Heart left ventricle (tissue), 16 donors: ENCODE data around the gene C2orf80. TPM values are rescaled to one million over a fixed set of nuclear protein-coding genes. Genes with fewer than 3 reads are reported as not detected.
A peak's percentile ranks its signal among the peaks of the same experiment; 100 is the strongest.
"Not testable (repeated sequence)": the region's sequence is repeated elsewhere in the genome, so short reads cannot be mapped to it uniquely, and the experiment has no call there.

Experiments
- ATAC-seq, 4 donors: fragments of 200-7000 bp; cut with Tn5 transposase; one replicate each; pipeline ENCODE4 v1.9.1; 2020 to 2022; ENCODE audit warnings: moderate library complexity in 4 of 4, mild to moderate bottlenecking in 3 of 4, moderate number of reproducible peaks in 1 of 4
- DNase-seq, 5 donors: peaks; one replicate each; pipeline ENCODE4 v3.0.0-alpha.2; 2020
- H3K27ac ChIP-seq, 12 donors: fragments of 200-600 bp; sonication (generic) in 4 of 12; one replicate each; pipeline versions ENCODE4 v1.5.0 to v1.8.0; 2016 to 2022; ENCODE audit warnings: mild to moderate bottlenecking in 2 of 12
- H3K27me3 ChIP-seq, 9 donors: fragments of 200-600 bp; sonication (generic) in 2 of 9; one replicate each; pipeline versions ENCODE4 v1.5.1 to v1.8.0; 2016 to 2022; ENCODE audit warnings: mild to moderate bottlenecking in 3 of 9
- H3K36me3 ChIP-seq, 9 donors: fragments of 200-600 bp; sonication (generic) in 2 of 9; one replicate each; pipeline versions ENCODE4 v1.5.0 to v1.8.0; 2018 to 2022; ENCODE audit warnings: mild to moderate bottlenecking in 2 of 9
- H3K4me1 ChIP-seq, 12 donors: fragments of 200-600 bp; sonication (generic) in 4 of 12; one replicate each; pipeline versions ENCODE4 v1.5.0 to v1.8.0; 2016 to 2022; ENCODE audit warnings: mild to moderate bottlenecking in 3 of 12
- H3K4me3 ChIP-seq, 12 donors: fragments of 200-600 bp; sonication (generic) in 4 of 12; one replicate each; pipeline versions ENCODE4 v1.5.0 to v1.8.0; 2017 to 2022; ENCODE audit warnings: mild to moderate bottlenecking in 9 of 12, moderate library complexity in 4 of 12
- H3K9me3 ChIP-seq, 12 donors: fragments of 200-600 bp; sonication (generic) in 4 of 12; one replicate each; pipeline versions ENCODE4 v1.5.0 to v1.8.0; 2016 to 2022; ENCODE audit warnings: mild to moderate bottlenecking in 1 of 12
- POLR2A ChIP-seq, 2 donors: fragments of 450-650 bp; IDR thresholded peaks; one replicate each; pipeline ENCODE4 v1.6.1; 2017; ENCODE audit warnings: antibody characterized with exemption in 2 of 2, mild to moderate bottlenecking in 2 of 2, moderate library complexity in 2 of 2
- WGBS, 4 donors: extraction: QIAGEN DNeasy Blood & Tissue Kit in 2 of 4; methylation state at CpG; one replicate each; pipeline versions ENCODE4 v1.1.5 to v1.1.7; 2013 to 2018; 5-methylcytosine and 5-hydroxymethylcytosine counted together
- intact Hi-C, 10 donors: fragments of 100-400 bp; cut with DNase I; formaldehyde crosslinking; loops; one replicate each; pipeline versions ENCODE4 v1.11.1 to v1.14.2; 2022
- polyA plus RNA-seq, 2 donors: library from polyadenylated mRNA; stranded (reverse); fragments of 200-250 nt; gene quantifications; one replicate each; pipeline ENCODE4 v1.2.3, GENCODE V29; 2013
- total RNA-seq, 9 donors: library from RNA; depleted of rRNA in 2 of 9; stranded (reverse); fragments of >200 nt in 2 of 9; fragmentation: NEBNext Ultra II Directional in 3 of 9; extraction: Animal tissue kit (Norgen Biotek cat#: 25700) in 3 of 9; gene quantifications; one replicate each; pipeline versions ENCODE4 v1.1.0 to v1.2.4, GENCODE V29; 2016 to 2023
- TF ChIP-seq, protein P1 (sequence below), 12 donors: fragments of 200-600 bp; sonication (generic) in 4 of 12; IDR thresholded peaks; one replicate each; pipeline versions ENCODE4 v1.5.0 to v1.8.0; 2018 to 2022; ENCODE audit warnings: antibody characterized with exemption in 12 of 12, mild to moderate bottlenecking in 5 of 12
- donor health status: ischemic (EF 13 %, LVEDD 7.1; RV severe dilation, severe dysfunction).
- donor health status: healthy with polysubstance abuse.
- donor health status: DM: no; HTN: yes; CAD: no.
- donor health status: DM: no; HTN: no; CAD: no.
- donor health status: ischemic (EF 25% LVEDD 6.9; RV normal size, moderate dysfunction).
- donor health status: ischemic (EF 25% LVEDD 5.7; RV mildly dilated, moderate dysfunction).
- donor health status: healthy.
- donor health status: DM: yes; HTN: yes; CAD: no.
- donor health status: ischemic (EF 35%, LVEDD 5.7; RV mildly dilated, moderate dysfunction).
- donor health status: nonischemic (EF 11% LVEDD 7.7; RV severe dilation, severe dysfunction).
- donor health status: DM: yes; HTN: yes; CAD: no.
- donor health status: PGD.
- donor health status: ischemic (EF 29% LVEDD 5.4; RV normal size, mild dysfunction).
- donor health status: nonischemic (EF 23%, LVEDD 6.1; RV moderate dilation, normal function).

Gene C2orf80
- total and polyA plus RNA-seq, 11 donors: not detected

DNA sequence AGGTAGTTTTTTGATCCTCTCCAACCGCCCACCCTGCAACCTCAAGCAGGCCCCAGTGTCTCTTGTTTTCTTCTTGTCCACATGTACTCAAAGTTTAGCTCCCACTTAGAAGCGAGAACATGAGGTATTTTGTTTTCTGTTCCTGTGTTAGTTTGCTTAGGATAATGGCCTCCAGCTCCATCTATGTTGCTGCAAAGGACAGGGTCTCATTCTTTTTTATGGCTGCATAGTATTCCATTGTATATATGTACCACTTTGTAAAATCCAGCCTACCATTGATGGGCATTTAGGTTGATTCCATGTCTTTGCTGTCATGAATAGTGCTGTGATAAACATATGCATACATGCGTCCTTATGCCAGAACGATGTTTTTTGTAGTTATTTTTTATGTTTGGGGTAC is 62.7 kb downstream of the C2orf80 start:
- Histone ChIP-seq H3K27me3 (peaks cover 0 to 46% (median 20%) of the 10 kb centered on the region in 9 donors), H3K27ac (no peak overlapping the region), H3K4me1 (peaks cover 0 to 13% (median 0%) of the 10 kb centered on the region in 12 donors), H3K9me3 (peaks cover 0 to 4% (median 0%) of the 10 kb centered on the region in 12 donors), H3K4me3 (no peak overlapping the region), H3K36me3 (no peaks in the 10 kb centered on the region)
- 94 to 96% (median 95%) methylated on average over 4 of the region's 4 CpGs for WGBS, 4 donors
- TF ChIP-seq, protein P1, sequence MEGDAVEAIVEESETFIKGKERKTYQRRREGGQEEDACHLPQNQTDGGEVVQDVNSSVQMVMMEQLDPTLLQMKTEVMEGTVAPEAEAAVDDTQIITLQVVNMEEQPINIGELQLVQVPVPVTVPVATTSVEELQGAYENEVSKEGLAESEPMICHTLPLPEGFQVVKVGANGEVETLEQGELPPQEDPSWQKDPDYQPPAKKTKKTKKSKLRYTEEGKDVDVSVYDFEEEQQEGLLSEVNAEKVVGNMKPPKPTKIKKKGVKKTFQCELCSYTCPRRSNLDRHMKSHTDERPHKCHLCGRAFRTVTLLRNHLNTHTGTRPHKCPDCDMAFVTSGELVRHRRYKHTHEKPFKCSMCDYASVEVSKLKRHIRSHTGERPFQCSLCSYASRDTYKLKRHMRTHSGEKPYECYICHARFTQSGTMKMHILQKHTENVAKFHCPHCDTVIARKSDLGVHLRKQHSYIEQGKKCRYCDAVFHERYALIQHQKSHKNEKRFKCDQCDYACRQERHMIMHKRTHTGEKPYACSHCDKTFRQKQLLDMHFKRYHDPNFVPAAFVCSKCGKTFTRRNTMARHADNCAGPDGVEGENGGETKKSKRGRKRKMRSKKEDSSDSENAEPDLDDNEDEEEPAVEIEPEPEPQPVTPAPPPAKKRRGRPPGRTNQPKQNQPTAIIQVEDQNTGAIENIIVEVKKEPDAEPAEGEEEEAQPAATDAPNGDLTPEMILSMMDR (IDR thresholded peaks at IDR 0.05): no peak
- TF ChIP-seq POLR2A (IDR thresholded peaks at IDR 0.05): no peak
- ATAC-seq: no peak
- no peak for DNase-seq
- intact Hi-C loops: no loop called here

DNA sequence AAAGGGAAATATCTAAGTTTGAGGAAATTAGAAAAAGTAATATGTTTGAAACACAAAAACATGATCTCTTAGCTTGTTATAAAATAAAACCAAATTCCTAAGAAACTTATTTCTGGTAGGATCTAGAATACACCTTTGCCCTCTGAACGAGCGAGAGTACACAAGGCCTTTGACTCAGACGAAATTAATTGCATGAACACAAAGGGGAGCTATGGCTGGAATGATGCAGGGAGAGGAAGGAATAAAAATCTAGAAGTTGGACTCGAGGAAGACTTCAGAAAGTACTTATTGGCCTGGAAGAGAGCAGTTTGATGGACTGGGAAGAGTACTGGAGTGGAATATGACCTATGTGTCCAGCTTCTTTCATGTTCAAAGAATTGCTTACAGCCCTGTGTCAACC is 64.6 kb downstream of the C2orf80 start:
- H3K27me3 ChIP-seq: peaks cover 0 to 46% (median 20%) of the 10 kb centered on the region in 9 donors
- WGBS, 4 donors: 86 to 90% (median 88%) methylated on average over 4 of the region's 4 CpGs
- ATAC-seq (no peak), DNase-seq (no peak)
- no peaks in the 10 kb centered on the region for H3K36me3 ChIP-seq
- TF ChIP-seq POLR2A (IDR thresholded peaks at IDR 0.05): no peak
- TF ChIP-seq, protein P1 (IDR thresholded peaks at IDR 0.05): no peak
- H3K27ac ChIP-seq: no peak overlapping the region
- H3K4me1 ChIP-seq: peaks cover 0 to 13% (median 0%) of the 10 kb centered on the region in 12 donors
- peaks cover 0 to 4% (median 0%) of the 10 kb centered on the region in 12 donors for H3K9me3 ChIP-seq
- intact Hi-C loops: no loop called here
- no peak overlapping the region for H3K4me3 ChIP-seq

DNA sequence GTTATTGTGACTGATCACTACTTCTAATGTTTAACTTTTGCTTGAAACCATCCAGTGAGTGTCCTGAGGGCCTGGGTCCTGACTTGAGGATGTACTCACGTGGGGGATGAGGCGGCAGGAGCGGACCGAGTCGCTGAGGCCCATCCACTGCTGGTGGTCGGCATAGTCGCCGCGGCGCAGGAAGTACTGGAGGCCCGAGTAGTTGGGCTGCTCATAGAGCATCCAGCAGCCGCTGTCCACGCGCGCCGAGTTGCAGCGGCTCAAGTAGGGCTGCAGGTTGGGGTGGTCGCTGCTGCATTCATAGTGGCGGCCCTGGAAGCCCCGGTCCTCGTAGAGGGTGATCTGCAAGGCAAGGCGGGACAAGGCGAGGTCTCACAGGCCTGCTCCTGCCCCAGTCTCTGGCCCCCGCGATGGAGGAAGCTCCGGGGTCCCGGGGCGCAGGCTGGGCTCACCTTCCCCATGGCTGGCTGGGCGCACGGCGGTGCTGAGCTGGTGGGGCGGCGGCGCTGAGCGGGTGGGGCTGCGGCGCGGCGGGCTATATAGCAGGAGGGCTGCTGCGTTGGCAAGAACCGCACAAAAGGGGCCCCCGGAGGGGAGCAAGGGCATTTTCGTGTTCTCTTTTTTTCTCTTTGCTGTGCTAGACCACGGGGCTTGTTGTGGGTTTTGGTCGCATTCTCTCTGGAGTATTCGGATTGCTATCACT is 65.7 kb downstream of the C2orf80 start, which contains the start of gene CRYGD:
CRYGD (minus strand) TSS at position 512 of the 703 bp plus-strand sequence; CDS start at position 461, 51 bp downstream.
- intact Hi-C loops, H3K36me3 ChIP-seq, H3K9me3 ChIP-seq, H3K27ac ChIP-seq: not testable (repeated sequence)
- Histone ChIP-seq H3K4me3 (peak within 1 kb of the TSS in 8 of 12 donors; percentile 7 to 42 (median 22)), H3K4me1 (peaks cover 0 to 13% (median 0%) of the 10 kb centered on the region in 12 donors), H3K27me3 (peaks cover 0 to 46% (median 20%) of the 10 kb centered on the region in 9 donors)
- WGBS, 4 donors: 8 to 15% (median 10%) methylated on average over 25 to 46 of the region's 46 CpGs
- DNase-seq: peak in 1 of 5 donors; percentile 20
- peak in 2 of 4 donors; percentile 30 to 60 for ATAC-seq

DNA sequence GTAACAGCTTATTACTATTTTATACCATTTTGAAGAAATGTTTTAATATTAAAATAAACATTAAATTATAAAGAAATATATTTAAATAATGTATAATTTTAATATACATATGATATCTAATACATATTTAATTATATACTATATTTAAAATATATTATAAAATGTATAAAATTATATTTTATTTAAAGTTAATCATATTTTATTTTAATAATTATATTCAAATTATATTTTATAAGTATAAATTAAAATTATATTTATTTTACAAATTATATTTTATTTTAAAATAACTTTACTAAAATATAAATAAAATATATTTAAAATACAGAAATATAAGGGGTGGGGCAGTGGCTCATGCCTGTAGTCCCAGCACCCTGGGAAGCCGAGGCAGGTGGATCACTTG is 67.6 kb downstream of the C2orf80 start:
- 89 to 98% (median 94%) methylated on average over 1 of the region's 1 CpG for WGBS, 4 donors

More for the DNA sequence above, 67.6 kb downstream of the C2orf80 start:
- TF ChIP-seq, protein P1 (IDR thresholded peaks at IDR 0.05): no peak
- no peak for TF ChIP-seq POLR2A (IDR thresholded peaks at IDR 0.05)
- Histone ChIP-seq H3K36me3 (no peaks in the 10 kb centered on the region), H3K4me3 (no peak overlapping the region), H3K27ac (no peak overlapping the region), H3K4me1 (peaks cover 0 to 13% (median 0%) of the 10 kb centered on the region in 12 donors), H3K9me3 (peaks cover 0 to 2% (median 0%) of the 10 kb centered on the region in 12 donors), H3K27me3 (peaks cover 0 to 42% (median 20%) of the 10 kb centered on the region in 9 donors)
- DNase-seq (no peak), ATAC-seq (no peak)
- intact Hi-C loops: no loop called here
